ENCODE data around the gene PDE3B. TPM values are rescaled to one million over a fixed set of nuclear protein-coding genes. Genes with fewer than 3 reads are reported as not detected.

Gene PDE3B
- total and polyA plus RNA-seq, 9 of the 15 experiments (the other 6 are each of a cell fraction or from before 2014, with no cell fraction given) = 2.3 to 22.5 (median 12.2) TPM

GRCh38 chr11:14764579-14765527, 121.2 kb downstream of the PDE3B start (continued):
- TF ChIP-seq ZNF175 (CRISPR knock-in tag; IDR thresholded peaks at IDR 0.05; ENCODE audit: low read depth) (peak; percentile 45; the same call in 1 of the 2 replicates), JUND (IDR thresholded peaks at IDR 0.05; ENCODE audit: borderline replicate concordance, low read depth, low read length) (peak; percentile 78), JUND (tag; IDR thresholded peaks at IDR 0.05; ENCODE audit: borderline replicate concordance, low read depth, low read length) (peak; percentile 75; the same call in 1 of the 3 replicates), PML (IDR thresholded peaks at IDR 0.05; ENCODE audit: low read length) (no peak), ZNF311 (CRISPR knock-in tag; IDR thresholded peaks at IDR 0.05) (no peak), ESRRA (IDR thresholded peaks at IDR 0.05; ENCODE audit: borderline replicate concordance, low read depth) (peak; percentile 97; the same call in 1 of the 2 replicates), CCNT2 (IDR thresholded peaks at IDR 0.05; ENCODE audit: borderline replicate concordance, extremely low read depth, insufficient read length, low read depth, low read length) (peak; percentile 72), ZFX (CRISPR knock-in tag; IDR thresholded peaks at IDR 0.05) (peak; percentile 28; the same call in 1 of the 2 replicates), ZNF431 (CRISPR knock-in tag; IDR thresholded peaks at IDR 0.05) (0 out of 2 replicates have a peak, but pooled peaks have one; percentile 25), KLF10 (CRISPR knock-in tag; IDR thresholded peaks at IDR 0.05) (no peak), CREM (IDR thresholded peaks at IDR 0.05; ENCODE audit: low read depth) (peak; percentile 94), FOXJ2 (tag; IDR thresholded peaks at IDR 0.05) (0 out of 2 replicates have a peak, but pooled peaks have one; percentile 45), TEAD4 (IDR thresholded peaks at IDR 0.05; ENCODE audit: low read length) (peak; percentile 61; the same call in 1 of the 2 replicates), TEAD4 (CRISPR knock-in tag; IDR thresholded peaks at IDR 0.05; ENCODE audit: borderline replicate concordance) (no peak), RNF2 (IDR thresholded peaks at IDR 0.05) (peak; percentile 62; the same call in 1 of the 2 replicates), HES1 (IDR thresholded peaks at IDR 0.05; ENCODE audit: low read depth) (peak; percentile 84), TAF7 (tag; IDR thresholded peaks at IDR 0.05) (no peak), ZNF384 (IDR thresholded peaks at IDR 0.05; ENCODE audit: low read depth, low read length) (peak; percentile 57; the same call in 1 of the 2 replicates), MBD2 (IDR thresholded peaks at IDR 0.05; ENCODE audit: borderline replicate concordance, low read depth) (peak; percentile 42; the same call in 1 of the 2 replicates), TRIM24 (IDR thresholded peaks at IDR 0.05) (no peak), NBN (IDR thresholded peaks at IDR 0.05; ENCODE audit: low read depth) (peak; percentile 29; the same call in 1 of the 2 replicates), EP300 (IDR thresholded peaks at IDR 0.05; ENCODE audit: low read length) (peak; percentile 62), TBL1XR1 (IDR thresholded peaks at IDR 0.05; ENCODE audit: low read length in 2 of 2) (0 out of 4 replicates have a peak, but pooled peaks of 1 of the 2 experiments have one; percentile 43)
- TF ChIP-seq, protein P1, sequence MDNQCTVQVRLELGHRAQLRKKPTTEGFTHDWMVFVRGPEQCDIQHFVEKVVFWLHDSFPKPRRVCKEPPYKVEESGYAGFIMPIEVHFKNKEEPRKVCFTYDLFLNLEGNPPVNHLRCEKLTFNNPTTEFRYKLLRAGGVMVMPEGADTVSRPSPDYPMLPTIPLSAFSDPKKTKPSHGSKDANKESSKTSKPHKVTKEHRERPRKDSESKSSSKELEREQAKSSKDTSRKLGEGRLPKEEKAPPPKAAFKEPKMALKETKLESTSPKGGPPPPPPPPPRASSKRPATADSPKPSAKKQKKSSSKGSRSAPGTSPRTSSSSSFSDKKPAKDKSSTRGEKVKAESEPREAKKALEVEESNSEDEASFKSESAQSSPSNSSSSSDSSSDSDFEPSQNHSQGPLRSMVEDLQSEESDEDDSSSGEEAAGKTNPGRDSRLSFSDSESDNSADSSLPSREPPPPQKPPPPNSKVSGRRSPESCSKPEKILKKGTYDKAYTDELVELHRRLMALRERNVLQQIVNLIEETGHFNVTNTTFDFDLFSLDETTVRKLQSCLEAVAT (IDR thresholded peaks at IDR 0.05) = peak in 1 of 2 experiments; percentile 98; a peak in 2 of 4 replicates
- TF ChIP-seq, protein P2, sequence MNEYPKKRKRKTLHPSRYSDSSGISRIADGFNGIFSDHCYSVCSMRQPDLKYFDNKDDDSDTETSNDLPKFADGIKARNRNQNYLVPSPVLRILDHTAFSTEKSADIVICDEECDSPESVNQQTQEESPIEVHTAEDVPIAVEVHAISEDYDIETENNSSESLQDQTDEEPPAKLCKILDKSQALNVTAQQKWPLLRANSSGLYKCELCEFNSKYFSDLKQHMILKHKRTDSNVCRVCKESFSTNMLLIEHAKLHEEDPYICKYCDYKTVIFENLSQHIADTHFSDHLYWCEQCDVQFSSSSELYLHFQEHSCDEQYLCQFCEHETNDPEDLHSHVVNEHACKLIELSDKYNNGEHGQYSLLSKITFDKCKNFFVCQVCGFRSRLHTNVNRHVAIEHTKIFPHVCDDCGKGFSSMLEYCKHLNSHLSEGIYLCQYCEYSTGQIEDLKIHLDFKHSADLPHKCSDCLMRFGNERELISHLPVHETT (CRISPR knock-in tag; conservative IDR thresholded peaks at IDR 0.05 in 1 of 2, IDR thresholded peaks at IDR 0.05 in 1 of 2) = peak in 1 of 2 experiments; percentile 81; a peak in 2 of 4 replicates

Data from K562 (cell line).